Glutamatergic neuron (in vitro differentiated cells): ENCODE results near the gene MCHR1. TPM values are rescaled to one million over a fixed set of nuclear protein-coding genes. Genes with fewer than 3 reads are reported as not detected.

Source experiments
- DNase-seq: peaks from one replicate; pipeline ENCODE4 v3.0.0; 2022
- H3K27ac Mint-ChIP-seq: one replicate; pipeline ENCODE4 v1.8.0; 2020; ENCODE audit warnings: mild to moderate bottlenecking, mixed read lengths, inconsistent platforms; ENCODE audit not compliant: unreplicated experiment
- H3K27me3 Mint-ChIP-seq: one replicate; pipeline ENCODE4 v1.8.0; 2020; ENCODE audit warnings: mild to moderate bottlenecking, moderate library complexity, mixed read lengths, inconsistent platforms; ENCODE audit not compliant: unreplicated experiment
- H3K36me3 Mint-ChIP-seq: one replicate; pipeline ENCODE4 v1.8.0; 2020; ENCODE audit warnings: mild to moderate bottlenecking, mixed read lengths, inconsistent platforms; ENCODE audit not compliant: unreplicated experiment
- H3K4me1 Mint-ChIP-seq: one replicate; pipeline ENCODE4 v1.8.0; 2020; ENCODE audit warnings: mild to moderate bottlenecking, low read depth, mixed read lengths, inconsistent platforms; ENCODE audit not compliant: unreplicated experiment
- H3K4me3 Mint-ChIP-seq: one replicate; pipeline ENCODE4 v1.8.0; 2020; ENCODE audit warnings: mild to moderate bottlenecking, mixed read lengths, inconsistent platforms; ENCODE audit not compliant: unreplicated experiment
- H3K9me3 Mint-ChIP-seq: one replicate; pipeline ENCODE4 v1.8.0; 2020; ENCODE audit warnings: mild to moderate bottlenecking, moderate library complexity, mixed read lengths, inconsistent platforms; ENCODE audit not compliant: unreplicated experiment
- CTCF ChIP-seq: fragments of 200-600 bp; sonication (generic); IDR thresholded peaks from one replicate; pipeline ENCODE4 v1.5.0; 2021; ENCODE audit not compliant: partially characterized antibody, unreplicated experiment
- total RNA-seq: library from RNA; stranded (reverse); fragmentation: NEBNext Ultra II Directional; extraction: Animal tissue kit (Norgen Biotek cat#: 25700); gene quantifications from one replicate; pipeline ENCODE4 v1.2.1, GENCODE V29; 2021; ENCODE audit not compliant: unreplicated experiment

Gene MCHR1
- total RNA-seq, 1 donor from 2014 or later: 1.7 TPM

GRCh38 chr22:40729284-40729683, 50.0 kb downstream of the MCHR1 start:
- no peaks in the 10 kb centered on the region for H3K36me3 Mint-ChIP-seq
- TF ChIP-seq CTCF: no peak
- DNase-seq: no peak
- no peak overlapping the region for H3K4me3 Mint-ChIP-seq
- H3K27me3 Mint-ChIP-seq: peaks cover 9% of the 10 kb centered on the region
- no peak overlapping the region for H3K27ac Mint-ChIP-seq
- H3K9me3 Mint-ChIP-seq: peaks cover 9% of the 10 kb centered on the region
- peaks cover 25% of the 10 kb centered on the region for H3K4me1 Mint-ChIP-seq

Other genes with a start within 250 kb of the MCHR1 start
- 91.7 TPM for gene MRTFA, start 42.8 kb upstream of the MCHR1 start, total RNA-seq
- gene SLC25A17, start 139.9 kb downstream of the MCHR1 start, total RNA-seq: 18.3 TPM
- gene ST13, start 177.2 kb downstream of the MCHR1 start, total RNA-seq: 196 TPM
- gene XPNPEP3, start 177.7 kb downstream of the MCHR1 start, total RNA-seq: 20.7 TPM
- not detected for gene DNAJB7, start 182.6 kb downstream of the MCHR1 start, total RNA-seq